MCF 10A (cell line): Measurements from ENCODE around the gene IL11. TPM values are rescaled to one million over a fixed set of nuclear protein-coding genes. Genes with fewer than 3 reads are reported as not detected.
"Not testable (repeated sequence)": the region's sequence is repeated elsewhere in the genome, so short reads cannot be mapped to it uniquely, and the experiment has no call there.

Experiments
- BruUV-seq: library from RNA; stranded (reverse); fragments of 400-500 nt; replicated peaks from 2 replicates; lab custom pipeline; 2021; lab: Mats Ljungman, UMichigan
- CTCF ChIA-PET: fragments of 300-600 bp; sonication (Branson Sonifier 250); formaldehyde crosslinking; extraction: SDS; loops from one replicate; lab custom pipeline; 2021; ENCODE audit warnings: antibody characterized with exemption, inconsistent platforms; lab: Yijun Ruan, JAX
- POLR2A ChIA-PET: fragments of 300-600, 350-650 bp; sonication (Branson Sonifier 250); formaldehyde crosslinking; extraction: SDS; loops from one replicate; lab custom pipeline; 2020; ENCODE audit warnings: antibody characterized with exemption, inconsistent platforms; lab: Yijun Ruan, JAX
- DNase-seq: peaks from one replicate; pipeline ENCODE4 v3.0.0-alpha.2; 2018; ENCODE audit not compliant: unreplicated experiment
- H3K27ac Mint-ChIP-seq: one replicate; pipeline ENCODE4 v1.8.0; 2022; ENCODE audit warnings: mild to moderate bottlenecking, low read depth, mixed read lengths; ENCODE audit not compliant: unreplicated experiment
- H3K27me3 Mint-ChIP-seq: one replicate; pipeline ENCODE4 v1.8.0; 2022; ENCODE audit warnings: mixed read lengths; ENCODE audit not compliant: insufficient read depth, unreplicated experiment
- H3K36me3 Mint-ChIP-seq: one replicate; pipeline ENCODE4 v1.8.0; 2022; ENCODE audit warnings: mild to moderate bottlenecking, moderate library complexity, mixed read lengths; ENCODE audit not compliant: insufficient read depth, unreplicated experiment
- H3K4me1 Mint-ChIP-seq: one replicate; pipeline ENCODE4 v1.8.0; 2022; ENCODE audit warnings: mixed read lengths; ENCODE audit not compliant: insufficient read depth, unreplicated experiment
- H3K4me3 Mint-ChIP-seq: one replicate; pipeline ENCODE4 v1.8.0; 2022; ENCODE audit warnings: mild to moderate bottlenecking, moderate library complexity, mixed read lengths; ENCODE audit not compliant: unreplicated experiment
- H3K9me3 Mint-ChIP-seq: one replicate; pipeline ENCODE4 v1.8.0; 2022; ENCODE audit warnings: mixed read lengths; ENCODE audit not compliant: unreplicated experiment
- CTCF ChIP-seq: fragments of 200-600 bp; IDR thresholded peaks from one replicate; pipeline ENCODE4 v1.8.0; 2022; ENCODE audit warnings: antibody characterized with exemption, mild to moderate bottlenecking; ENCODE audit not compliant: unreplicated experiment
- intact Hi-C: fragments of 100-400 bp; cut with micrococcal nuclease; formaldehyde crosslinking; loops from 2 replicates; pipeline ENCODE4 v1.14.1; 2022
- total RNA-seq: library from RNA; stranded (reverse); gene quantifications from 2 replicates; pipeline ENCODE4 v1.2.3, GENCODE V29; 2022

IL11 gene
- total RNA-seq, 1 experiment from 2014 or later: 4.2 TPM

GRCh38 chr19:55418185-55418584, 47.9 kb upstream of the IL11 start:
- Mint-ChIP-seq H3K9me3 (no peaks in the 10 kb centered on the region), H3K27ac (no peak overlapping the region), H3K27me3 (no peaks in the 10 kb centered on the region), H3K36me3 (no peaks in the 10 kb centered on the region), H3K4me3 (no peak overlapping the region), H3K4me1 (no peaks in the 10 kb centered on the region)
- ChIA-PET CTCF (interaction anchor here (0.5 to 4.4 kb wide), 39 partner anchors 9 to 319 kb away, joined by 3 to 29 read pairs (median 4); partner anchors contain the start of genes BRSK1, KMT5C and TMEM238), POLR2A (interaction anchor here (0.7 to 1.4 kb wide), 3 partner anchors 11 to 126 kb away, joined by 3 to 4 read pairs (median 4); partner anchors contain the start of gene UBE2S)
- intact Hi-C loops: loop anchor here (1.0 to 10.0 kb wide), 3 partner anchors 87 to 277 kb away; no protein-coding TSS in a partner anchor
- peak; percentile 86 for DNase-seq
- BruUV-seq: no TSS peak
- peak; percentile 86 for TF ChIP-seq CTCF

- intact Hi-C loops: loop anchor here (10.0 kb wide), 1 partner anchor 95 kb away; no protein-coding TSS in a partner anchor
- H3K4me3 Mint-ChIP-seq: no peak overlapping the region
- BruUV-seq: no TSS peak
Measured at GRCh38 chr19:55410168-55410567, 39.9 kb upstream of the IL11 start.

GRCh38 chr19:55409179-55409578, 38.9 kb upstream of the IL11 start:
- intact Hi-C loops, DNase-seq, H3K27ac Mint-ChIP-seq, H3K27me3 Mint-ChIP-seq, BruUV-seq, H3K9me3 Mint-ChIP-seq: not testable (repeated sequence)
- ChIA-PET CTCF (interaction anchor here (0.6 to 2.3 kb wide), 7 partner anchors 9 to 244 kb away, joined by 3 to 12 read pairs (median 4); no protein-coding TSS in a partner anchor), POLR2A (interaction anchor here (0.6 to 6.1 kb wide), 7 partner anchors 20 to 150 kb away, joined by 3 to 57 read pairs (median 4); partner anchors contain the start of genes PPP6R1, RPL28 and TMEM238)
- Mint-ChIP-seq H3K4me3 (peak overlapping the region; percentile 16), H3K4me1 (peaks cover 15% of the 10 kb centered on the region), H3K36me3 (peaks cover 39% of the 10 kb centered on the region)

More at GRCh38 chr19:55410168-55410567, 39.9 kb upstream of the IL11 start:
- CTCF ChIA-PET: interaction anchor here (2.3 kb wide), 1 partner anchor 8 kb away, joined by 12 read pairs; no protein-coding TSS in a partner anchor
- peaks cover 31% of the 10 kb centered on the region for H3K36me3 Mint-ChIP-seq
- H3K4me1 Mint-ChIP-seq: peaks cover 15% of the 10 kb centered on the region
- no peak for TF ChIP-seq CTCF
- no peaks in the 10 kb centered on the region for H3K27me3 Mint-ChIP-seq
- H3K9me3 Mint-ChIP-seq: no peaks in the 10 kb centered on the region
- H3K27ac Mint-ChIP-seq: no peak overlapping the region
- POLR2A ChIA-PET: interaction anchor here (1.2 to 6.1 kb wide), 2 partner anchors 10 to 21 kb away, joined by 4 to 57 read pairs; partner anchors contain the start of gene RPL28
- no peak for DNase-seq

GRCh38 chr19:55408533-55408872, 38.2 kb upstream of the IL11 start:
- Mint-ChIP-seq H3K4me3 (peak overlapping the region; percentile 94), H3K4me1 (peaks cover 16% of the 10 kb centered on the region), H3K36me3 (peaks cover 45% of the 10 kb centered on the region), H3K9me3 (no peaks in the 10 kb centered on the region), H3K27me3 (no peaks in the 10 kb centered on the region), H3K27ac (peak overlapping the region; percentile 99)
- no peak for TF ChIP-seq CTCF
- intact Hi-C loops: no loop called here
- TSS peak; percentile 77 for BruUV-seq
- CTCF ChIA-PET: interaction anchor here (0.6 to 2.3 kb wide), 5 partner anchors 9 to 168 kb away, joined by 3 to 12 read pairs (median 4); no protein-coding TSS in a partner anchor
- POLR2A ChIA-PET: interaction anchor here (0.6 to 6.1 kb wide), 7 partner anchors 19 to 149 kb away, joined by 3 to 57 read pairs (median 4); partner anchors contain the start of genes PPP6R1, RPL28 and TMEM238
- no peak for DNase-seq
